Spleen (tissue), 7 donors: ENCODE results near the gene S1PR2.

ENCODE experiments used
- POLR2AphosphoS5 ChIP-seq, 3 donors: sonication (generic); formaldehyde crosslinking; IDR thresholded peaks; one replicate each; pipeline ENCODE4 v1.5.1; 2017; ENCODE audit warnings: antibody characterized with exemption in 3 of 3
- TF ChIP-seq, protein P1 (sequence below), 11 experiments: fragments of 200-600 bp in 7 of 11; fragments of 450-650 bp in 4 of 11; sonication (generic) in 4 of 11; IDR thresholded peaks in 8 of 11; conservative IDR thresholded peaks in 3 of 11; 1 replicate in 7 of 11; 2 replicates in 4 of 11; pipeline versions ENCODE4 v1.4.0 to v1.8.0; 2016 to 2021; ENCODE audit warnings: antibody characterized with exemption in 11 of 11, inconsistent platforms in 4 of 11, mild to moderate bottlenecking in 1 of 11
- donor health status: DM: no; HTN: no; CAD: no; lungs with moderate emphysema.
- donor health status: DM: no; HTN: no; CAD: no.
- donor health status: DM: no; HTN: no; CAD: no.

DNA sequence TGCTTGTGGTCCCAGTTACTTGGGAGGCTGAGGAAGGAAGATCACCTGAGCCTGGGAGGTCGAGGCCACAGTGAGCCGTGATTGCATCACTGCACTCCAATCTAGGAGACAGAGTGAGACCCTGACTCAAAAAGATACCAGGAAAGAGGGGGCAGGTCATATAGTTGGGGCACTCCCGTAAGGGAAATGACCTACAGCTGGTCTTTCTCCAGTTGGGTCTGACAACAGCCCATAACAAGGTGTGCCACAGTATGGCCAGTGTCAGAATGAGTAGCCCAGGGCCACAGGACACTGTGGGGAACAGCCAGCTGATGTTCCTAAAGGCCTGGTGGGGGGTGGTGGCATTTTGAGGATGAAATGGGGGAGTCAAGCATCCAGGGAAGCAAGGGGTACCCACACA, 47.2 kb downstream of the S1PR2 start:
- TF ChIP-seq, protein P1, sequence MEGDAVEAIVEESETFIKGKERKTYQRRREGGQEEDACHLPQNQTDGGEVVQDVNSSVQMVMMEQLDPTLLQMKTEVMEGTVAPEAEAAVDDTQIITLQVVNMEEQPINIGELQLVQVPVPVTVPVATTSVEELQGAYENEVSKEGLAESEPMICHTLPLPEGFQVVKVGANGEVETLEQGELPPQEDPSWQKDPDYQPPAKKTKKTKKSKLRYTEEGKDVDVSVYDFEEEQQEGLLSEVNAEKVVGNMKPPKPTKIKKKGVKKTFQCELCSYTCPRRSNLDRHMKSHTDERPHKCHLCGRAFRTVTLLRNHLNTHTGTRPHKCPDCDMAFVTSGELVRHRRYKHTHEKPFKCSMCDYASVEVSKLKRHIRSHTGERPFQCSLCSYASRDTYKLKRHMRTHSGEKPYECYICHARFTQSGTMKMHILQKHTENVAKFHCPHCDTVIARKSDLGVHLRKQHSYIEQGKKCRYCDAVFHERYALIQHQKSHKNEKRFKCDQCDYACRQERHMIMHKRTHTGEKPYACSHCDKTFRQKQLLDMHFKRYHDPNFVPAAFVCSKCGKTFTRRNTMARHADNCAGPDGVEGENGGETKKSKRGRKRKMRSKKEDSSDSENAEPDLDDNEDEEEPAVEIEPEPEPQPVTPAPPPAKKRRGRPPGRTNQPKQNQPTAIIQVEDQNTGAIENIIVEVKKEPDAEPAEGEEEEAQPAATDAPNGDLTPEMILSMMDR (IDR thresholded peaks at IDR 0.05 in 8 of 11, conservative IDR thresholded peaks at IDR 0.05 in 3 of 11), result no peak
- TF ChIP-seq POLR2AphosphoS5 (IDR thresholded peaks at IDR 0.05), result no peak
